ENCODE results near the gene ZNF70. TPM values are rescaled to one million over a fixed set of nuclear protein-coding genes. Genes with fewer than 3 reads are reported as not detected.

The ZNF70 gene
- total RNA-seq, 1 donor from 2014 or later, result 12.5 TPM

- no peak for TF ChIP-seq CTCF (IDR thresholded peaks at IDR 0.05)
- Mint-ChIP-seq H3K4me3 (ENCODE audit: unreplicated experiment) (peak overlapping the region; percentile 72), H3K9me3 (ENCODE audit: unreplicated experiment) (no peaks in the 10 kb centered on the region), H3K27me3 (ENCODE audit: unreplicated experiment) (no peaks in the 10 kb centered on the region), H3K4me1 (ENCODE audit: unreplicated experiment) (peaks cover 53% of the 10 kb centered on the region), H3K36me3 (ENCODE audit: unreplicated experiment) (no peaks in the 10 kb centered on the region), H3K27ac (ENCODE audit: unreplicated experiment) (peak overlapping the region; percentile 85)
- no peak for DNase-seq (ENCODE audit: extremely low spot score, unreplicated experiment)
These were observed 24.1 kb upstream of the ZNF70 start for GRCh38 chr22:23774922-23775436.

- H3K9me3 Mint-ChIP-seq (ENCODE audit: unreplicated experiment), result no peaks in the 10 kb centered on the region
- no peak for DNase-seq (ENCODE audit: extremely low spot score, unreplicated experiment)
- no peaks in the 10 kb centered on the region for H3K36me3 Mint-ChIP-seq (ENCODE audit: unreplicated experiment)
- no peaks in the 10 kb centered on the region for H3K27me3 Mint-ChIP-seq (ENCODE audit: unreplicated experiment)
- H3K27ac Mint-ChIP-seq (ENCODE audit: unreplicated experiment), result peak overlapping the region; percentile 85
- peaks cover 53% of the 10 kb centered on the region for H3K4me1 Mint-ChIP-seq (ENCODE audit: unreplicated experiment)
- H3K4me3 Mint-ChIP-seq (ENCODE audit: unreplicated experiment), result peak overlapping the region; percentile 72
- TF ChIP-seq CTCF (IDR thresholded peaks at IDR 0.05), result no peak
These were observed 23.4 kb upstream of the ZNF70 start for GRCh38 chr22:23774114-23774921.

- Mint-ChIP-seq H3K4me3 (ENCODE audit: unreplicated experiment) (peak overlapping the region; percentile 72), H3K27ac (ENCODE audit: unreplicated experiment) (peak overlapping the region; percentile 85), H3K27me3 (ENCODE audit: unreplicated experiment) (no peaks in the 10 kb centered on the region), H3K9me3 (ENCODE audit: unreplicated experiment) (no peaks in the 10 kb centered on the region), H3K36me3 (ENCODE audit: unreplicated experiment) (no peaks in the 10 kb centered on the region), H3K4me1 (ENCODE audit: unreplicated experiment) (peaks cover 54% of the 10 kb centered on the region)
- no peak for TF ChIP-seq CTCF (IDR thresholded peaks at IDR 0.05)
- DNase-seq (ENCODE audit: extremely low spot score, unreplicated experiment), result no peak
These were observed 22.7 kb upstream of the ZNF70 start for GRCh38 chr22:23773483-23774113.

GRCh38 chr22:23772649-23773473, 21.9 kb upstream of the ZNF70 start, which contains the start of gene MMP11:
MMP11 (plus strand) TSS chr22:23772849; CDS start chr22:23772871, 22 bp downstream.
- H3K36me3 Mint-ChIP-seq (ENCODE audit: unreplicated experiment), result no peaks in the 10 kb centered on the region
- no peak for DNase-seq (ENCODE audit: extremely low spot score, unreplicated experiment)
- no peak for TF ChIP-seq CTCF (IDR thresholded peaks at IDR 0.05)
- peaks cover 55% of the 10 kb centered on the region for H3K4me1 Mint-ChIP-seq (ENCODE audit: unreplicated experiment)
- no peaks in the 10 kb centered on the region for H3K27me3 Mint-ChIP-seq (ENCODE audit: unreplicated experiment)
- H3K4me3 Mint-ChIP-seq (ENCODE audit: unreplicated experiment), result peak within 1 kb of the TSS; percentile 72
- peak within 1 kb of the TSS; percentile 79 for H3K27ac Mint-ChIP-seq (ENCODE audit: unreplicated experiment)
- H3K9me3 Mint-ChIP-seq (ENCODE audit: unreplicated experiment), result no peaks in the 10 kb centered on the region
